Liver (tissue), 3 donors: ENCODE data around the gene USF2.

Experiments used
- ATF3 ChIP-seq: IDR thresholded peaks from 2 replicates; pipeline ENCODE4 v1.6.1; 2016; ENCODE audit warnings: antibody characterized with exemption
- CTCF ChIP-seq: fragments of 150-350 bp; IDR thresholded peaks from 2 replicates; pipeline ENCODE4 v1.5.1; 2017; ENCODE audit warnings: improper control_type of control experiment, low read depth, low read length; ENCODE audit not compliant: missing input control
- EGR1 ChIP-seq, 2 donors: IDR thresholded peaks; 2 replicates each; pipeline ENCODE4 v1.6.1; 2016 to 2018; ENCODE audit warnings: antibody characterized with exemption in 2 of 2, low read depth in 2 of 2
- GABPA ChIP-seq, 2 donors: IDR thresholded peaks in 1 of 2; conservative IDR thresholded peaks in 1 of 2; 2 replicates each; pipeline ENCODE4 v1.6.1; 2016; ENCODE audit warnings: antibody characterized with exemption in 2 of 2, mild to moderate bottlenecking in 1 of 2, moderate library complexity in 1 of 2
- JUND ChIP-seq, 2 donors: IDR thresholded peaks; 2 replicates each; pipeline ENCODE4 v1.6.1; 2016; ENCODE audit warnings: antibody characterized with exemption in 2 of 2
- REST ChIP-seq: IDR thresholded peaks from 2 replicates; pipeline ENCODE4 v1.6.1; 2016; ENCODE audit warnings: antibody characterized with exemption, mild to moderate bottlenecking
- RXRA ChIP-seq, 2 donors: IDR thresholded peaks; 2 replicates each; pipeline ENCODE4 v1.6.1; 2017 to 2018; ENCODE audit warnings: antibody characterized with exemption in 2 of 2, mild to moderate bottlenecking in 1 of 2
- SP1 ChIP-seq: IDR thresholded peaks from 2 replicates; pipeline ENCODE4 v1.6.1; 2018; ENCODE audit warnings: antibody characterized with exemption, mild to moderate bottlenecking
- donor health status: healthy.
- donor health status: healthy.

- TF ChIP-seq CTCF = no peak
- no peak for TF ChIP-seq SP1
- TF ChIP-seq RXRA (IDR thresholded peaks at IDR 0.05) = no peak
- no peak for TF ChIP-seq GABPA (IDR thresholded peaks at IDR 0.05 in 1 of 2, conservative IDR thresholded peaks at IDR 0.05 in 1 of 2)
- TF ChIP-seq JUND (IDR thresholded peaks at IDR 0.05) = no peak
- no peak for TF ChIP-seq ATF3
- TF ChIP-seq REST = no peak
- no peak for TF ChIP-seq EGR1 (IDR thresholded peaks at IDR 0.05; ENCODE audit: low read depth in 2 of 2)
These were observed 1.6 kb downstream of the USF2 start for GRCh38 chr19:35270381-35270811.
